Activated CD8-positive, alpha-beta T cell treated with anti-CD3 and anti-CD28 coated beads for 36 hours (primary cell): Measurements from ENCODE around the gene TMCC1. TPM values are rescaled to one million over a fixed set of nuclear protein-coding genes. Genes with fewer than 3 reads are reported as not detected.

Experiments
- ATAC-seq: fragments of 200-7000 bp; cut with Tn5 transposase; one replicate; pipeline ENCODE4 v1.10.0; 2021; ENCODE audit warnings: mild to moderate bottlenecking, moderate library complexity
- CTCF ChIA-PET: fragments of 350-600 bp; sonication (Branson Sonifier 250); formaldehyde crosslinking; loops from one replicate; lab custom pipeline; 2021; ENCODE audit warnings: antibody characterized with exemption; lab: Charles Lee
- POLR2A ChIA-PET: fragments of 350-600 bp; sonication (Branson Sonifier 250); formaldehyde crosslinking; loops from one replicate; lab custom pipeline; 2021; ENCODE audit warnings: antibody characterized with exemption; lab: Charles Lee
- DNase-seq: peaks from one replicate; pipeline ENCODE4 v3.0.0-alpha.2; 2020
- H3K27ac Mint-ChIP-seq: one replicate; pipeline ENCODE4 v1.8.0; 2021; ENCODE audit warnings: mild to moderate bottlenecking, mixed read lengths
- H3K27me3 Mint-ChIP-seq: one replicate; pipeline ENCODE4 v1.8.0; 2021; ENCODE audit warnings: mixed read lengths
- H3K36me3 Mint-ChIP-seq: one replicate; pipeline ENCODE4 v1.8.0; 2021; ENCODE audit warnings: low read depth, mixed read lengths
- H3K4me1 Mint-ChIP-seq: one replicate; pipeline ENCODE4 v1.8.0; 2021; ENCODE audit warnings: low read depth, mixed read lengths
- H3K4me3 Mint-ChIP-seq: one replicate; pipeline ENCODE4 v1.8.0; 2021; ENCODE audit warnings: mild to moderate bottlenecking, moderate library complexity, mixed read lengths
- H3K9me3 Mint-ChIP-seq: one replicate; pipeline ENCODE4 v1.8.0; 2021; ENCODE audit warnings: mixed read lengths
- CTCF ChIP-seq: fragments of 200-600 bp; IDR thresholded peaks from one replicate; pipeline ENCODE4 v1.8.0; 2022; ENCODE audit warnings: antibody characterized with exemption, mild to moderate bottlenecking
- intact Hi-C: fragments of 100-400 bp; cut with micrococcal nuclease; formaldehyde crosslinking; loops from one replicate; pipeline ENCODE4 v1.10.0; 2022
- total RNA-seq, 2 experiments: library from RNA; stranded (reverse); gene quantifications; one replicate each; pipeline ENCODE4 v1.2.3, GENCODE V29; 2021

Gene TMCC1
- total RNA-seq, 2 experiments from 2014 or later: 14.1 to 18.0 TPM

GRCh38 chr3:129661766-129662165, 231.7 kb downstream of the TMCC1 start:
- intact Hi-C loops: no loop called here
- ChIA-PET CTCF (interaction anchor here (1.6 kb wide), 1 partner anchor 12 kb away, joined by 6 read pairs; no protein-coding TSS in a partner anchor), POLR2A (no interaction called here)
- Mint-ChIP-seq H3K27ac (no peak overlapping the region), H3K27me3 (no peaks in the 10 kb centered on the region), H3K36me3 (peaks cover 1% of the 10 kb centered on the region), H3K9me3 (no peaks in the 10 kb centered on the region), H3K4me3 (no peak overlapping the region), H3K4me1 (peaks cover 16% of the 10 kb centered on the region)
- DNase-seq: no peak
- no peak for ATAC-seq
- no peak for TF ChIP-seq CTCF

- Mint-ChIP-seq H3K27ac (no peak overlapping the region), H3K27me3 (no peaks in the 10 kb centered on the region), H3K4me1 (peaks cover 16% of the 10 kb centered on the region), H3K4me3 (no peak overlapping the region), H3K9me3 (no peaks in the 10 kb centered on the region), H3K36me3 (peaks cover 1% of the 10 kb centered on the region)
- no peak for DNase-seq
- intact Hi-C loops: no loop called here
- no peak for TF ChIP-seq CTCF
- POLR2A ChIA-PET: no interaction called here
- CTCF ChIA-PET: interaction anchor here (1.9 kb wide), 1 partner anchor 167 kb away, joined by 7 read pairs; no protein-coding TSS in a partner anchor
- no peak for ATAC-seq
These were observed 235.2 kb downstream of the TMCC1 start for GRCh38 chr3:129658110-129658843.

GRCh38 chr3:129657261-129658046, 236.1 kb downstream of the TMCC1 start:
- no peaks in the 10 kb centered on the region for H3K9me3 Mint-ChIP-seq
- intact Hi-C loops: no loop called here
- POLR2A ChIA-PET: no interaction called here
- CTCF ChIA-PET: interaction anchor here (1.9 kb wide), 1 partner anchor 168 kb away, joined by 7 read pairs; no protein-coding TSS in a partner anchor
- H3K27me3 Mint-ChIP-seq: no peaks in the 10 kb centered on the region
- H3K4me1 Mint-ChIP-seq: peaks cover 19% of the 10 kb centered on the region
- DNase-seq: no peak
- no peak for ATAC-seq
- no peak overlapping the region for H3K4me3 Mint-ChIP-seq
- TF ChIP-seq CTCF: no peak
- peaks cover 1% of the 10 kb centered on the region for H3K36me3 Mint-ChIP-seq
- no peak overlapping the region for H3K27ac Mint-ChIP-seq

- no peak for TF ChIP-seq CTCF
- Mint-ChIP-seq H3K4me3 (no peak overlapping the region), H3K9me3 (no peaks in the 10 kb centered on the region), H3K27me3 (no peaks in the 10 kb centered on the region), H3K36me3 (peaks cover 1% of the 10 kb centered on the region), H3K4me1 (peaks cover 16% of the 10 kb centered on the region), H3K27ac (no peak overlapping the region)
- ATAC-seq (no peak), DNase-seq (no peak)
- POLR2A ChIA-PET: no interaction called here
- intact Hi-C loops: no loop called here
- CTCF ChIA-PET: interaction anchor here (1.0 kb wide), 1 partner anchor 166 kb away, joined by 3 read pairs; no protein-coding TSS in a partner anchor
These were observed 236.8 kb downstream of the TMCC1 start for GRCh38 chr3:129656659-129657247.
